Duodenal mucosa (tissue), 2 donors: Measurements from ENCODE around the gene ADARB2.

Experiments used
- H3K27ac ChIP-seq: one replicate; pipeline ENCODE4 v1.7.0; 2013; ENCODE audit warnings: low read depth, low read length
- H3K27me3 ChIP-seq, 2 donors: one replicate each; pipeline ENCODE4 v1.7.0; 2013; ENCODE audit warnings: low read length in 2 of 2, control low read depth in 1 of 2; ENCODE audit not compliant: insufficient read depth in 2 of 2, control insufficient read depth in 1 of 2
- H3K36me3 ChIP-seq, 2 donors: one replicate each; pipeline ENCODE4 v1.7.0; 2013; ENCODE audit warnings: low read length in 2 of 2, control low read depth in 1 of 2; ENCODE audit not compliant: insufficient read depth in 2 of 2, control insufficient read depth in 1 of 2
- H3K4me1 ChIP-seq, 2 donors: one replicate each; pipeline ENCODE4 v1.7.0; 2013; ENCODE audit warnings: low read length in 2 of 2, control low read depth in 1 of 2; ENCODE audit not compliant: insufficient read depth in 2 of 2, control insufficient read depth in 1 of 2
- H3K4me3 ChIP-seq, 2 donors: one replicate each; pipeline ENCODE4 v1.7.0; 2013; ENCODE audit warnings: low read length in 2 of 2, low read depth in 1 of 2
- H3K9ac ChIP-seq, 2 donors: one replicate each; pipeline ENCODE4 v1.7.0; 2013; ENCODE audit warnings: low read length in 2 of 2, low read depth in 1 of 2
- H3K9me3 ChIP-seq, 2 donors: one replicate each; pipeline ENCODE4 v1.7.0; 2013; ENCODE audit warnings: low read length in 2 of 2, control low read depth in 1 of 2; ENCODE audit not compliant: control insufficient read depth in 1 of 2

The ADARB2 gene

DNA sequence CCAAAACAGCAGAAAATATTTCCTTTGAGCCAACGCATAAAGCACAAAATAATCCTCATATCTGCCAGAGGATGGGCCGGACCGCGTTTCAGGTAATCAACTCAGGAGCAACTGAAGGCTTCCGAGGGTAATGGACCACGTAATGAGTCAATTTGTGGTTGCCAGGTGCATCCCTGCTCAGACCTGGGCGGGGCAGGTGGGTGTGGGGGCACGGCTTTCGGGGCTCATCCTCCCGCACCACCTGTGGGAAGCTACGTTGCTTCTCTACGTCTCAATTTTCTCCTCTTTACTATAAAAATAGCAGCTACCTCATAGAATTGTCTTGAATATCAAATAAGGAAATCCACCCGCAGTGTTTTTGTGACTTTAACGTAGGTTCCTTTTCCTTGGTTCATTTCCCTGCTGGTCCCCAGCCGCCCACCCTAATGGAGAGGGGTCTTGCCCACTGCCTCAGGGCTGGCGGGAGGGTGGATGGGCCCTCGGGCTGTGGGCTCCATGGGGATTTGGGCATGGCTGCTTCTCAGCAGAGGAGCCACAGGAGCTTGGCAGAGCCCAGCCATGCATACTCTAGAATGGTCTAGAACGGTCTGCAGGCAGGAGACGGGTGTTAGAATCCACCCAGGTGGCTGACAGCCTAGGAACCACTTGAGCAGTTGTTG is 324.7 kb downstream of the ADARB2 start:
- H3K27ac ChIP-seq, result no peak overlapping the region
- no peaks in the 10 kb centered on the region for H3K27me3 ChIP-seq
- no peaks in the 10 kb centered on the region for H3K36me3 ChIP-seq
- no peak overlapping the region for H3K9ac ChIP-seq
- no peak overlapping the region for H3K4me3 ChIP-seq
- no peaks in the 10 kb centered on the region for H3K4me1 ChIP-seq
- H3K9me3 ChIP-seq, result no peaks in the 10 kb centered on the region

DNA sequence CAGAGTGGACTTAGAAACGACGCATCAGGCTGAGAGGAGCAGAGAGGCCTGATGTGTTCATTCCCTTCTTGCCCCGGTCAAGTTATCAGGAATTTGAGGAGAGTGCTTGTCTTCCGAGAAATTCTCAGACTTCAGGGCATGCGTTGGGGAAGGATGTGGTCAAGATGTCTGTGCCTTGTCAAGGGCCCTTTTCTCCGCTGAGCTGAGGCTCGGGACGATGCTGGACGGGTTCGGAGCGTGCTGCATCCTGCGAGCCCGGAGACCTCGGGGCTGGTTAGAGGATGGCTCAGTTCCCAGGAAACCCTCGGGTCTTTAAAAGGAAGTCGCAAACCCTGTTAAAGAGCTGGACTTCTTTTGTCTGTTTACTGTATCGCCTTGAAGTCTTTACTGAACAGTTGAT is 325.4 kb downstream of the ADARB2 start:
- H3K4me1 ChIP-seq, result no peaks in the 10 kb centered on the region
- H3K9ac ChIP-seq, result no peak overlapping the region
- no peaks in the 10 kb centered on the region for H3K27me3 ChIP-seq
- H3K27ac ChIP-seq, result no peak overlapping the region
- no peaks in the 10 kb centered on the region for H3K9me3 ChIP-seq
- no peak overlapping the region for H3K4me3 ChIP-seq
- no peaks in the 10 kb centered on the region for H3K36me3 ChIP-seq

DNA sequence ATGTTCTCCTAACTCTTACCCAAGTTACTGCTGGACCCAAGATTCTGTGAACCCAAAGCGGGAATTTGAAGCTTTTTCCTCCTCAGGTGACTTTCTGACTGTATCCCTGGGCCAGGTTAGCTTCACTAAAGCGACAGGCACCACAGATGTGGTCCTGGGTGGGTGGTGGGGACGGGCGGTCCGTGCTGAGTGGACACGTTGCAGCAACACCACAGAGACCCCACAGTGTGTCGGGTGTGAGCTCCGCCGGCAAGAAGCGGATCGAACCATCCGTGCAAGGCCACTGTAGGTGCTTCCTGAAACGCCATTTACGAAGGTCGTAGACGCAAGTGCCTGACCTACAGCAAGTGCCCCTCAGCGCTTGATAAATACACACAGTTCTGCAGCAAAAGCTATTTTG is 325.9 kb downstream of the ADARB2 start:
- H3K27me3 ChIP-seq, result no peaks in the 10 kb centered on the region
- H3K36me3 ChIP-seq, result no peaks in the 10 kb centered on the region
- no peak overlapping the region for H3K4me3 ChIP-seq
- no peak overlapping the region for H3K27ac ChIP-seq
- H3K4me1 ChIP-seq, result no peaks in the 10 kb centered on the region
- no peaks in the 10 kb centered on the region for H3K9me3 ChIP-seq
- H3K9ac ChIP-seq, result no peak overlapping the region

DNA sequence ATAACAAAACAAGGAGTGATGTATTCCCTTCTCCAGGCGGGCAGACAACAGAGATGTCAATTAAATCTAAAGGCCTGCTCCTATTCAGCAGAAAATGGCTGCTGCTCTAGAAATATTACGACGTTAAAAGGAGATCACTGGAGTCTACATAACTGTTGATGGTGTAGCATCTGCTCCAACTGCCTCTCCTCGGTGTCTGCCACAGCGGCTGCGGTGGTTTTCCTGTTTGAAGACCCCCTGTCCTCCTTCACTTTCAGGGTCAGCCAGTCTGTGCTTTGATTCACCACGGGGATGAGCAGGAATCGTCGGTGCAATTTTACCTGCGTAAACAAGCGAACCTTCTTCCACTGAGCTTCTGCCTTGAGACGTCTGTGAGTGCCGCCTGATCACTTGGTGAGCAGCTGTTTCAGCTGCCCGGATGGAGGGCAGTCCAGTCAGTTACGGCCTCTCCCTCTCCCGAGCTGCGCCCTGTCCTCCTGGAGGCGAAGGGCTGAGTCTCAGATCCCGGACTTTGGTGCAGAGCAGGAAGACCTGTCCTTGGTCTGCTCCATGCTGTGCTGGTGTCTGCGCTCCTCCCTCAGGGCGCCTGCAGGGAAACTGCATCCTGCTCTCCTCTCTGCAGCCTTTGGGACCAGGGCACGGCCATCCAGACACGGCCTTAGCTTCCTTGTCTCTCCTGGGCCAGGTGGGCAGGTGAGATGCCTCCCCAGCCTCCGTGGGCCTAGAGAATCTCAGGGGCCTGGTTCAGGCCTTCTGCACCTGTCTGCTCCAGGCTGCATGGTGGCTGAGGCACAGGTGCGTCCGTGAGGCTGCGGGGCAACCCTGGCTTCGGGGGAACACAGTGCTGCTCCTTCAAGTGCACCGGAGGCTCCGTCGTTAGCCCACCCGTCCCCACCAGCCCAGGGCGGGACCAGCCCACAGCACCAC is 326.6 kb downstream of the ADARB2 start:
- Histone ChIP-seq H3K36me3 (no peaks in the 10 kb centered on the region), H3K9me3 (no peaks in the 10 kb centered on the region), H3K4me3 (no peak overlapping the region), H3K9ac (no peak overlapping the region), H3K27ac (no peak overlapping the region), H3K27me3 (no peaks in the 10 kb centered on the region), H3K4me1 (no peaks in the 10 kb centered on the region)

DNA sequence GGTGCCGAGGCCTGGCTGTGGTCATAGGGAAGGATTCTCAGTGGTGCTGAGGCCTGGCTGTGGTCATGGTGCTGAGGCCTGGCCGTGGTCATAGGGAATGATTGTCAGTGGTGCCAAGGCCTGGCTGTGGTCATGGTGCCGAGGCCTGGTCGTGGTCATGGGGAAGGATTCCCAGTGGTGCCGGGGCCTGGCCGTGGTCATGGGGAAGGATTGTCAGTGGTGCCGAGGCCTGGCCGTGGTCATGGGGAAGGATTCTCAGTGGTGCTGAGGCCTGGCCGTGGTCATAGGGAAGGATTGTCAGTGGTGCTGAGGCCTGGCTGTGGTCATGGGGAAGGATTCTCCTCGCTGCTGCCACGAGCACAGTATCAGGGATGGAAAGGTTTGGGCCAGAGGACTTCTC is 327.3 kb downstream of the ADARB2 start:
- Histone ChIP-seq H3K27ac (no peak overlapping the region), H3K4me3 (no peak overlapping the region), H3K4me1 (no peaks in the 10 kb centered on the region), H3K9me3 (no peaks in the 10 kb centered on the region), H3K27me3 (no peaks in the 10 kb centered on the region), H3K36me3 (no peaks in the 10 kb centered on the region), H3K9ac (no peak overlapping the region)

DNA sequence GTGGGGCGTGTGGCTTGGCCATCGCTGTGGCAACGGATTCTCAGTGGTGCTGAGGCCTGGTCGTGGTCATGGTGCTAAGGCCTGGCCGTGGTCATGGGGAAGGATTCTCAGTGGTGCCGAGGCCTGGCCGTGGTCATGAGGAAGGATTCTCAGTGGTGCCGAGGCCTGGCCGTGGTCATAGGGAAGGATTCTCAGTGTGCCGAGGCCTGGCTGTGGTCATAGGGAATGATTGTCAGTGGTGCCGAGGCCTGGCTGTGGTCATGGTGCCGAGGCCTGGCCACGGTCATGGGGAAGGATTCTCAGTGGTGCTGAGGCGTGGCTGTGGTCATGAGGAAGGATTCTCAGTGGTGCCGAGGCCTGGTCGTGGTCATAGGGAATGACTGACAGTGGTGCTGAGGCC is 327.9 kb downstream of the ADARB2 start:
- Histone ChIP-seq H3K9ac (no peak overlapping the region), H3K36me3 (no peaks in the 10 kb centered on the region), H3K4me1 (no peaks in the 10 kb centered on the region), H3K4me3 (no peak overlapping the region), H3K9me3 (no peaks in the 10 kb centered on the region), H3K27me3 (no peaks in the 10 kb centered on the region), H3K27ac (no peak overlapping the region)

DNA sequence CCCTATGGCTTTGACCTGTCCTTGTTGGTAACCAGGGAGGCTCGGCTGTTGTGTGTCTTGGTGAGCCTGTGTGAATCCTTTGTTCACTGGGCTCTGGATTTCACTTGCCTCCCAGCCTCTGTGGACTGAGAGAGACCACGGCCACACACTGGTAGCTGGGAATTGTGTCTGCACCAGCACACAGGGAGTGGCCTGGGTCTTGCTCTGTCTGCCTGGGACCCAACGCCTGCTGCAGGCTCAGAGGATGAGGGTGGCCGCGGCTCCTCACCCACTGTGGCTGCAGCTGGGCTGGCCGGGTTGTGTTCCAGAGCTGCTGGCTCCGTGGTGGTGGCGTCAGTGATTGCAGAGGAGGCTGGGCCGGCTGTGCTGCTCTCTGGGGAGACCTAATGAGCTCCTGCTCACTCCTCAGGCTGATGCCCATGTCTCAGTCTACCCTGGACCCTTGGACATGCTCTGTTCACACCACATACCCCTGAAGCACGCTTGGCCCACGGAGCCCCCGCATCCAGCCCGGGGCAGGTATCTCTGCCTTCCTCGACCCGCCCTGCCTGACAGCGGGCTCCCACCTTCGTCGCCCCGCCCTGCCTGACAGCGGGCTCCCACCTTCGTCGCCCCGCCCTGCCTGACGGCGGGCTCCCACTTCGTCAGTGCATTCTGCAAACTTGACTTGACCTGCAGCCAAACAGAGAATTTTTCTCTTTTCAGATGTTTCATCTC is 328.5 kb downstream of the ADARB2 start:
- H3K27ac ChIP-seq, result no peak overlapping the region
- H3K27me3 ChIP-seq, result no peaks in the 10 kb centered on the region
- no peaks in the 10 kb centered on the region for H3K4me1 ChIP-seq
- H3K9me3 ChIP-seq, result no peaks in the 10 kb centered on the region
- H3K9ac ChIP-seq, result no peak overlapping the region
- no peaks in the 10 kb centered on the region for H3K36me3 ChIP-seq
- H3K4me3 ChIP-seq, result no peak overlapping the region

DNA sequence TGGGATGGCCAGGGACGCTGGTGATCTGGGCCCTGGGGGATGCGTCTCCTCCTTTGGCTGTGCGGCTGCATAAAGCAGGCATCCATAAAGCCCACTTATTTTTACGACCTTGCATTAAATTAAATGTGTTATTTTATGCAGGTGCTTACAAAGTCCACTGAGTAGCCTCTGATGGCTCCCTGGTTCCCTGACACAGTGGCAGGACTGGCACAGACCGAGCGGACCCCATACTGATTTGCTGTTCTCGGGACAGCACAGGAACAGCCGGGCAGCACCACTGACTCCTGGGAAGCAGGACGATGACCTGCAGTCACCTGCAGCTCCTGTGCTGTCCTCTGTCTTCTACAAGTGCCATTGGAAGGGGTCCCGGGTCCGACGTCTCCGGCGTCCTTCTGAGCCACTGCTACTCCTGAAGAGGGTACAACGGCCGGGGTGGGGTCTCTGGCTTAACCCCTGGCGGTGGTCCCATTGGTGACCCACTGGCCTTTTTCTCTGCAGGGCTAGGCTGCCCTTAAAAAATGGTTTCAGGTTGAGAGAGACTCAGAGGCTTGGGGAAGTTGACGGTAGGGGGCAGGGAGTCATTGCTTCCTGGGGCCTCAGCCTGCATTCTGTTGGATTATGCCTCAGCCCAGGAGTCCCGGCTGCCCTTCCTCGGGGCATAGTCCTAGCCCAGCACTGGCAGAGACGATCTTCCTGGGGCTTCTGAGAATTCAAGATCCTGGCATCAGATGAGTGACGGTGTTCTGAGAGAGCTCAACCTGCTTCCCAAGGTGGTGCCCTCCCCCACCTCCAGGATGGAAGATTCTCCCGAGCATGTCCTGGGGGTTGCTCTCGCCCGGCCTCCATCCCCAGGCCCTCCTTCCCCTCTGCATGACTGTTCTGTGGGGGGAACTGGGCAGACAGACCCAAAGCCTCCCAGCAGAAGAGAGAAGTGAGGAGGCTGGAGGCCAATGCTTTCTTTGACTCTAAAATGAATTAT is 330.1 kb downstream of the ADARB2 start:
- Histone ChIP-seq H3K27ac (no peak overlapping the region), H3K27me3 (no peaks in the 10 kb centered on the region), H3K4me1 (no peaks in the 10 kb centered on the region), H3K9me3 (no peaks in the 10 kb centered on the region), H3K36me3 (no peaks in the 10 kb centered on the region), H3K9ac (no peak overlapping the region), H3K4me3 (no peak overlapping the region)

DNA sequence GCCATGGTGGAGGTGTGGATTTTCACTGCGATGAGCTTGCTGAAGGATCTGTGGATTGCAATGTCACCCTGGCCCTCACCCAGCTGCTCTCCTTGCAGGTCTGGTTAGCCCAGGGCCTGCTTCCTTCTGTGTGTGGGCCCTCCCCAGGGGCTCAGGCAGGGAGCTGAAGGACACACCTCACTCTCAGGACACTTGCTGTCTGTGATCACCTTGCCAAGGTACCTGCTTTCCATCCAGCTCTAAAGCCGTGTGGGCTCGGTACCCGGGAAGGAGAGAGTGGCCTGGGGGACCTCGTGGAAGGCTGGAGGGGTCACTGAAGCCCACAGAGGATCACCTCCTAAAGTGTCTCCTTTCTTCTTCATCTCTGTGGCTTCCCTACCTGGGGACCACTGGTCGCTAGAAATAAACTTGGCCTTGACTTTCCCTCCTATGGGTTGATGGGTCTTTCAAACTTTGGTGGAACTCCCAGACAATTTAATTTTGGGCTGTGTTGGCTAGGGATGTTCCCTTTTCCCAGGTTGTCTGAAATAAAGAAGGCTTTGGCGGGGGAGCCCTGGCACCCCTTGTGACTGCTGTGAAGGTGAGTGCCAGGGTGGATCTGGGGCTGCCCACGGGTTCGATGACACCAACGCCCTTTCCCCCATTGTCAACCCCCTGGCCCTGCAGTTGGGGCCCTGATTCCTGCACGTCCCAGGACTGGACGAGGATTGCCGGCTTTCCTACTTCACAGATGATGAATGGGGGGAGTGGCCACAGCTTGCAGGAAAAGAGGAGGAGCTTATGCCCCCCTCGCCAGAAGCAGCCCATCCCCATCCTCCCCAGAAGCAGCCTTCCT is 331.0 kb downstream of the ADARB2 start:
- Histone ChIP-seq H3K4me3 (no peak overlapping the region), H3K36me3 (no peaks in the 10 kb centered on the region), H3K9me3 (no peaks in the 10 kb centered on the region)

More for the DNA sequence above, 331.0 kb downstream of the ADARB2 start:
- no peaks in the 10 kb centered on the region for H3K4me1 ChIP-seq
- no peaks in the 10 kb centered on the region for H3K27me3 ChIP-seq
- no peak overlapping the region for H3K27ac ChIP-seq
- H3K9ac ChIP-seq, result no peak overlapping the region
